Loucy (cell line): ENCODE measurements around the gene MSX1.

ENCODE experiments used
- H2AFZ ChIP-seq: fragments of 200-600 bp; sonication (generic); 2 replicates; pipeline ENCODE4 v1.6.0; 2016; ENCODE audit warnings: antibody characterized with exemption, mild to moderate bottlenecking, low read length, moderate library complexity
- H3F3A ChIP-seq: fragments of 200-600 bp; 2 replicates; pipeline ENCODE4 v1.6.0; 2016; ENCODE audit warnings: antibody characterized with exemption, low read depth, mild to moderate bottlenecking
- H3K27me3 ChIP-seq: fragments of 200-600 bp; sonication (generic); 2 replicates; pipeline ENCODE4 v1.6.1; 2014; ENCODE audit warnings: low read length, mild to moderate bottlenecking; ENCODE audit not compliant: insufficient read depth, poor library complexity, severe bottlenecking
- H3K36me3 ChIP-seq: fragments of 200-600 bp; sonication (generic); 2 replicates; pipeline ENCODE4 v1.6.1; 2016; ENCODE audit warnings: low read length; ENCODE audit not compliant: insufficient read depth
- H3K4me1 ChIP-seq: fragments of 200-600 bp; sonication (generic); 2 replicates; pipeline ENCODE4 v1.5.1; 2014; ENCODE audit warnings: low read length, mild to moderate bottlenecking; ENCODE audit not compliant: insufficient read depth, poor library complexity, severe bottlenecking
- H3K4me2 ChIP-seq: fragments of 200-600 bp; sonication (generic); 2 replicates; pipeline ENCODE4 v1.6.0; 2014; ENCODE audit warnings: antibody characterized with exemption, low read length, low read depth, mild to moderate bottlenecking; ENCODE audit not compliant: poor library complexity, severe bottlenecking
- H3K4me3 ChIP-seq: fragments of 200-600 bp; sonication (generic); 2 replicates; pipeline ENCODE4 v1.5.1; 2014; ENCODE audit warnings: low read length, mild to moderate bottlenecking, mixed read lengths; ENCODE audit not compliant: poor library complexity, severe bottlenecking
- H3K79me2 ChIP-seq: fragments of 200-600 bp; sonication (generic); 2 replicates; pipeline ENCODE4 v1.6.1; 2014; ENCODE audit warnings: low read length; ENCODE audit not compliant: insufficient read depth
- H3K9ac ChIP-seq: fragments of 200-600 bp; sonication (generic); 2 replicates; pipeline ENCODE4 v1.6.0; 2014; ENCODE audit warnings: mild to moderate bottlenecking, low read depth, low read length, moderate library complexity; ENCODE audit not compliant: poor library complexity, severe bottlenecking
- H3K9me2 ChIP-seq: fragments of 200-600 bp; sonication (generic); replicated peaks from 2 replicates; pipeline ENCODE4 v1.6.1; 2016; ENCODE audit warnings: low read depth, low read length, mixed read lengths
- H3K9me3 ChIP-seq: fragments of 200-600 bp; sonication (generic); 2 replicates; pipeline ENCODE4 v1.6.1; 2014; ENCODE audit warnings: mild to moderate bottlenecking, antibody characterized with exemption, low read length, low read depth; ENCODE audit not compliant: insufficient read depth
- H4K20me1 ChIP-seq: fragments of 200-600 bp; sonication (generic); 2 replicates; pipeline ENCODE4 v1.6.0; 2014; ENCODE audit warnings: antibody characterized with exemption, low read length, mild to moderate bottlenecking; ENCODE audit not compliant: insufficient read depth, poor library complexity, severe bottlenecking
- CTCF ChIP-seq: fragments of 200-600 bp; sonication (generic); conservative IDR thresholded peaks from 2 replicates; pipeline ENCODE4 v1.5.1; 2014; ENCODE audit warnings: mild to moderate bottlenecking, antibody characterized with exemption, low read length
- EZH2phosphoT487 ChIP-seq: fragments of 200-600 bp; IDR thresholded peaks from 2 replicates; pipeline ENCODE4 v1.6.1; 2018; ENCODE audit warnings: antibody characterized with exemption, mild to moderate bottlenecking, moderate library complexity, borderline replicate concordance

Gene MSX1

GRCh38 chr4:4859325-4859798, at the start of gene MSX1:
TSS of gene MSX1 (plus strand) at chr4:4859665. CDS start at chr4:4859900, 235 bp downstream.
- H3K9ac ChIP-seq, result peak within 1 kb of the TSS; percentile 72

GRCh38 chr4:4810092-4810774, 49.2 kb upstream of the MSX1 start:
- Histone ChIP-seq H3K4me3 (no peak overlapping the region), H3K79me2 (no peaks in the 10 kb centered on the region), H3F3A (no peaks in the 10 kb centered on the region), H3K27me3 (no peaks in the 10 kb centered on the region), H3K4me1 (no peaks in the 10 kb centered on the region), H4K20me1 (no peaks in the 10 kb centered on the region), H3K9ac (no peak overlapping the region), H3K4me2 (no peak overlapping the region), H3K36me3 (no peaks in the 10 kb centered on the region), H3K9me3 (no peaks in the 10 kb centered on the region; the same call in 1 of the 2 replicates), H2AFZ (no peak overlapping the region), H3K9me2 (no peaks in the 10 kb centered on the region)
- no peak for TF ChIP-seq CTCF
- TF ChIP-seq EZH2phosphoT487, result no peak

More at GRCh38 chr4:4859325-4859798, at the start of gene MSX1:
- Histone ChIP-seq H4K20me1 (peaks cover 4% of the 10 kb centered on the region), H3K79me2 (peaks cover 11% of the 10 kb centered on the region), H3K4me2 (peak within 1 kb of the TSS; percentile 76), H3K36me3 (no peaks in the 10 kb centered on the region), H2AFZ (peak within 1 kb of the TSS; percentile 91), H3K9me3 (no peaks in the 10 kb centered on the region), H3K4me1 (peaks cover 6% of the 10 kb centered on the region), H3F3A (no peaks in the 10 kb centered on the region), H3K27me3 (no peaks in the 10 kb centered on the region), H3K4me3 (peak within 1 kb of the TSS; percentile 81), H3K9me2 (no peaks in the 10 kb centered on the region)
- no peak for TF ChIP-seq CTCF
- TF ChIP-seq EZH2phosphoT487, result no peak

GRCh38 chr4:4810778-4811177, 48.7 kb upstream of the MSX1 start:
- H3K4me2 ChIP-seq, result no peak overlapping the region

More at GRCh38 chr4:4810778-4811177, 48.7 kb upstream of the MSX1 start:
- no peaks in the 10 kb centered on the region for H4K20me1 ChIP-seq
- no peaks in the 10 kb centered on the region for H3K27me3 ChIP-seq
- H3F3A ChIP-seq, result no peaks in the 10 kb centered on the region
- no peak overlapping the region for H2AFZ ChIP-seq
- no peaks in the 10 kb centered on the region for H3K9me2 ChIP-seq
- H3K9me3 ChIP-seq, result no peaks in the 10 kb centered on the region; the same call in 1 of the 2 replicates
- no peaks in the 10 kb centered on the region for H3K4me1 ChIP-seq
- H3K79me2 ChIP-seq, result no peaks in the 10 kb centered on the region
- H3K4me3 ChIP-seq, result no peak overlapping the region
- TF ChIP-seq CTCF, result no peak
- TF ChIP-seq EZH2phosphoT487, result no peak
- no peaks in the 10 kb centered on the region for H3K36me3 ChIP-seq
- no peak overlapping the region for H3K9ac ChIP-seq
